ENCODE results near the gene ZNF343.
"Not testable (repeated sequence)": the region's sequence is repeated elsewhere in the genome, so short reads cannot be mapped to it uniquely, and the experiment has no call there.

ZNF343 gene

DNA sequence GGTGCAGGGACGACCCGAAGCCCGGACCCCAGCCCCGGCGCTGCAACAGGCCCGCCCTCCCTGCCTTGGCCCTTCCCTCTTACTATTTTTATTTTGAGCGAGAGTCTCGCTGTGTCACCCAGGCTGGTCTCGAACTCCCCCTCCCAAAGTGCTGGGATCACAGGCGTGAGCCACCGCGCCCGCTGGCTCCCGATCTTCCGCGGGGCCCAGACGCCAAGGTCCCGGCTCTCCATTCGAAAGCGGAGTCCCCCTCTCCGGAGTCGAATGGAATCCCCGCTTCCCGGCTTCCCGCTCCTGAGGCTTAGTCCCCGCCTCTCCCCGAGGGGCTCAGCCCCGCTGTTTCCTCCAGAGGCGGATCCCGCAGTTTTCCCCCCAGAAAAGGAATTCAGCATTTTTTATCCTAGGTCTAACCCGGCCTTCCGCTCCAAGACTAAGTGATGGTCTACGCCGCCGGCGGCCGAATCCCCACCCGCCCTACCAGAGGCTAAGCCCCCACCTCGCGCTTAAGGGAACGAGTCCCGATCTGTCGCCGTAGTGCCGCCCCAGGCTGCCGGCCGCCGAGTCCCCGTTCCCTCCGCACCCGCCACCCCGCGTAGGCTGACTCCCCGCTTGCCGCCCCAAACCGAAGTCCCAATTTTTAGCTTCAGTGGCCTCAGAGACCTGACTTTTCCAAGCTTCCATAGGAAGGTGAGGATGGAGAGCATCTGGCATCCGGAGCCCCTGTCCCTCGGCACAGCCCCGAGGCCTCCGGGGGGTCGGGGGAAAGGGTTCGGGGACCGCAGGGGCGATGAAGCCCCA, 16.2 kb upstream of the ZNF343 start:
- DNase-seq (peak; percentile 55 to 60), ATAC-seq (peak; percentile 61)
- Mint-ChIP-seq H3K27me3 (peaks cover 12% of the 10 kb centered on the region), H3K9me3 (no peaks in the 10 kb centered on the region), H3K4me3 (peak overlapping the region; percentile 92 to 97), H3K27ac (peak overlapping the region; percentile 95 to 97), H3K4me1 (peaks cover 31% of the 10 kb centered on the region)

DNA sequence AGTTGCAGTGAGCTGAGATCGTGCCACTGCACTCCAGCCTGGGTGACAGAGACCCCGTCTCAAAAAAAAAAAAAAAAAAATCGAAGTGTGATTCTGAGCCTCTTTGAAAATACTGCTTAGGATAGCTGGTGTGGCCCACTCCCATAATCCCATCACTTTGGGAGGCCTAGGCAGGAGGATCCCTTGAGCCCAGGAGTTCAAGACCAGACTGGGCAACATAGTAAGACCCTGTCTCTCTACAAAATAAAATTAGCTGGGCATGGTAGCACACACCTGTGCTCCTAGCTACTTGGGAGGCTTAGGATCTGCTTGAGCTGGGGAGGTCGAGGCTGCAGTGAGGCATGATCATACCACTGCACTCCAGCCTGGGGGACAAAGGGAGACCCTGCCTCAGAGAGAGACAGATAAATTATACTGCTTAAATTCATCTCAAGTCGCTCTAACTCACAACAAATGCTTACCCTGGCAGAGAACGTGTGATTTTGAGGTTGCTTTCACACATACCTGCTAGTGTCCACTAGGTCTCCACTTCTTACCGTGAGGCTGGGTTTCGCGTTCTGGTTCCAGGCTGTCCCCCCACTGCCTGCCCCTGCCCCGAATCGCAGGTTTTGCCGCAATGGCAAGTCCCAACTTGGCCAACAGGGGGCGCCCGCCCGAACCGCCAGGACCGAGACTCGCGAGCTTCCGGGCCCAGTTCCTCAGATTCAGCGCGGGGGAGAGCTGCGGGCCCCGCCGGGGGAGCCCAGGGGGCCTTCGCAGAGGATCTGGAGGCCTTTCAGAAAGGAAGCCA, 15.4 kb upstream of the ZNF343 start:
- Mint-ChIP-seq H3K27me3 (peaks cover 12% of the 10 kb centered on the region), H3K4me1 (peaks cover 26% of the 10 kb centered on the region), H3K27ac (peak overlapping the region; percentile 37 to 97), H3K4me3 (peak overlapping the region; percentile 92 to 97), H3K9me3 (no peaks in the 10 kb centered on the region)
- peak; percentile 92 to 93 for DNase-seq
- ATAC-seq = peak; percentile 80

DNA sequence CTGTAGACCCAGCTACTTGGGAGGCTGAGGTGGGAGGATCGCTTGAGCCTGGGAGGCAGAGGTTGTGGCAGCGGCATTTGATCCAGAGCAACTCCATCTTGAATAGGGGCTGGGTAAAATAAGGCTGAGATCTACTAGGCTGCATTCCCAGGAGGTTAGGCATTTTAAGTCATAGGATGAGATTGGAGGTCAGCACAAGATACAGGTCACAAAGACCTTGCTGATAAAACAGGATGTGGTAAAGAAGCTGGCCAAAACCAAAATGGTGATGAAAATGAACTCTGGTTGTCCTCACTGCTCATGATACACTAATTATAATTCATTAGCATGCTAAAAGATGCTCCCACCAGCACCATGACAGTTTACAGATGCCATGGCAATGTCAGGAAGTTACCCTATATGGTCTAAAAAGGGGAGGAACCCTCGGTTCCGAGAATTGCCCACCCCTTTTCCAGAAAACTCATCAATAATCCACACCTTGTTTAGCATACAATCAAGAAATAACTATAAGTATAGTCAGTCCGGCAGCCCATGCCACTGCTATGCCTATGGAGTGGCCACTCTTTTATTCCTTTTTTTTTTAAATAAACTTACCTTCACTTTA, 14.2 kb upstream of the ZNF343 start:
- DNase-seq, ATAC-seq, H3K4me3 Mint-ChIP-seq, H3K27ac Mint-ChIP-seq, H3K9me3 Mint-ChIP-seq: not testable (repeated sequence)
- H3K27me3 Mint-ChIP-seq = peaks cover 12% of the 10 kb centered on the region
- peaks cover 26% of the 10 kb centered on the region for H3K4me1 Mint-ChIP-seq

DNA sequence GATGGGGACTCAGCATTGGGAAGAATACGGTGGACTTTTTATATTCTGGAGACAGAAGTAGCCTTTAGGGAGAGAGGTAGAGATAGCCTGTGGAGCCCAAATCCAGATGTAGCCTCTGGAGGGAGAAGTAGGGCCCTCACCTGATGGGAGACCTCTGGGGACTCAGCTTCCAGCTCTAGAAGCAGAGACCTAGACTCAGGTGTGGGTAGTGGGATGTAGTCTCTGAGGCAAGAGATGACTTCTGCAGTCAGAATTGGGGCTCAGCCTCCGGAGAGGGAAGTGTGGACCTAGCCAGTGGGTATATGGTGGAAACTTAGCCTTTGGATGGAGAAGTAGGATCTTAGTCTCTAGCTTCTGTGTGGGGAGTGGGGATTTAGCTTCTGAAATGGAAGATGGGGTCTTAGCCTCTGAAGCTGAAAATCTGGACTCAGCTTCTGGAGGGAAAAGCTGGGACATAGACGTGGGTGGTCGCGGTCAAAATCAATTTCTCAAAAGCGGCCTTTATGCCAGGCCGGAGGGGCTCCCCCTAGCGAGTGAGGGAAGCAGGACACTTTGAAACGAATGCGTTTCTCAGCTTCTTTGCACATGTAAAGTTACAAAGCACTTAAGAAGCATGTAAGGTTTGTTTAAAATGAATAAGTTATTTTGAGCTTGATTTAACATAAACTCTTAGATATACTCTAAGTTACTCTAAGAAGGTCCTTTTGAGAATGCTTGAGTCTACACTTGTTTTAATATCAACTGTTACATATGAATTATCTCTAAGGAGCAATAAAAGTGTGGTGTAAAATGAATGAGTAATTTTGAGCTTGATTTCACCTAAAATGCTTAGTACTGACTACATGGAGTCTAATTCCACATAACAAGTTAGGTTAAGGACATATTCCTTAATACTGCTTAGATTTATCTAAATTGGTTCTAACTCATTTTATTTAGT, 12.9 kb upstream of the ZNF343 start:
- peak; percentile 44 to 46 for DNase-seq
- Mint-ChIP-seq H3K4me1 (peaks cover 26% of the 10 kb centered on the region), H3K27ac (no peak overlapping the region), H3K9me3 (no peaks in the 10 kb centered on the region), H3K4me3 (no peak overlapping the region), H3K27me3 (peaks cover 12% of the 10 kb centered on the region)
- ATAC-seq = no peak

DNA sequence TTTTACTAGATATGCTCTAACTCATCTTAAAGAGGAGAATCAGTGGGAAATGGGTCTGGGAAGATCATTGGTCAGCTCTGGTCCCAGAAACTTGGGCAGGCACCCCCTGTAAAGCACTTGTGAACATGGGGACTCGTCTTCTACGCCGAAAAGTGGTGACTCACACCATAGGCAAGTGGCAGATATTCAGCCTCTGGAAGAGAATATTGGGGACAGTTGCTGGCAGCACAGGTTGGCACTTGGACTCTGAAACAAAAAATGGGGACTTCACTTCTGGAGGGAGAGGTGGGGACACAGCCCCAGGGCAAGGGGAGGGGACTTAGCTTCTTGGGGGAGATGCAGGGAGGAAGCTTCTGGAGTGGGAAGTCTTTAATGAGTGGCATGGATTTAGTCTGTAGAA, 11.9 kb upstream of the ZNF343 start:
- Mint-ChIP-seq H3K4me1 (peaks cover 25% of the 10 kb centered on the region), H3K9me3 (no peaks in the 10 kb centered on the region), H3K27ac (peak overlapping the region in 1 of 2 donors; percentile 45), H3K27me3 (peaks cover 12% of the 10 kb centered on the region), H3K4me3 (no peak overlapping the region)
- ATAC-seq (no peak), DNase-seq (no peak)

DNA sequence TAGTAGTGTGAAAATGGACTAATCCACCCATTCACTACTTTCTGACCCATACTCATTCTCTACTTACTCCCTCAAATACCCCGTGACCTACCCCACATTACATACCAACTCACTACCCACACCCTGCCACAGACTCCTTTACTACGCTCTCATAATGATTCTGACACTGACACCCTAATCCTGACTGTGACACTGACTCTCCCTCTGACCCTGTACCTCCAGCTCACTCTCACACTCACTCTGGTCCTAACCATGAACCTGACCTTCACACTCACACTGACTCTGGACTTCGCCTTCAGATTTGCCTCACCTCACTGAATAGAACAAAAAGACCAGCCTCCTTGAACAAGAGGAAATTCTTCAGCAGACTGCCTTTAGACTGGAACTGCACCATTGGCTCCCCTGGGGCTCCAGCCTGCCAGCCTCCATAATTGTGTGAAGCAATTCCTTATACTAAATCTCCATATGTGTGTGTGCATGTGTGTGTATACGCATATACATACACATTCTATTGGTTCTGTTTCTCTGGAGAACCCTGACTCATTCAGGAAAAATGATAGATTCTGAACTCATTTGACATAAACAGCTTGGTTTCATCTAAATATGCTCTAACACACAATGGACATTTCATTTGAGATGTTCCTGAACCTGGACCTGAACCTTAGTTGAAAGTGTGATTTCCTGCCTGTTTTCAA, 10.5 kb upstream of the ZNF343 start:
- ATAC-seq = no peak
- Mint-ChIP-seq H3K4me3 (no peak overlapping the region), H3K9me3 (no peaks in the 10 kb centered on the region), H3K4me1 (peaks cover 15% of the 10 kb centered on the region), H3K27ac (no peak overlapping the region), H3K27me3 (peaks cover 12% of the 10 kb centered on the region)
- DNase-seq = no peak

DNA sequence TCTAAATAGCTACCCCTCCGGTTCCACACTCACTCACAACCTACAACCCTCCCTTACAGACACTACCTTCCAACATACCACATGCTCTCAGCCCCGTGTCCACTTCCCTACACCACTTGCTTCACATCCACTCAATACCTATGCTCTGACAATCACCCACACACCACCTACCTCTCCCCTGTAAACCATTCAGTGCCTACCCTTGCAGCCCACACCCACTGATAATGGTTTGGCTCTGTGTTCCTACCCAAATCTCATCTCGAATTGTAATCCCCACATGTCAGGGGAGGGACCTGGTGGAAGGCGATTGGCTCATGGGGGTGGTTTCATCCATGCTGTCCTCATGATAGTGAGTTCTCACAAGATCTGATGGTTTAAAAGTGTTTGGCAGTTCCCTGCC, 9.8 kb upstream of the ZNF343 start:
- H3K9me3 Mint-ChIP-seq = no peaks in the 10 kb centered on the region
- peaks cover 9% of the 10 kb centered on the region for H3K4me1 Mint-ChIP-seq
- no peak overlapping the region for H3K27ac Mint-ChIP-seq
- H3K4me3 Mint-ChIP-seq = no peak overlapping the region
- DNase-seq (no peak), ATAC-seq (no peak)
- peaks cover 12% of the 10 kb centered on the region for H3K27me3 Mint-ChIP-seq

DNA sequence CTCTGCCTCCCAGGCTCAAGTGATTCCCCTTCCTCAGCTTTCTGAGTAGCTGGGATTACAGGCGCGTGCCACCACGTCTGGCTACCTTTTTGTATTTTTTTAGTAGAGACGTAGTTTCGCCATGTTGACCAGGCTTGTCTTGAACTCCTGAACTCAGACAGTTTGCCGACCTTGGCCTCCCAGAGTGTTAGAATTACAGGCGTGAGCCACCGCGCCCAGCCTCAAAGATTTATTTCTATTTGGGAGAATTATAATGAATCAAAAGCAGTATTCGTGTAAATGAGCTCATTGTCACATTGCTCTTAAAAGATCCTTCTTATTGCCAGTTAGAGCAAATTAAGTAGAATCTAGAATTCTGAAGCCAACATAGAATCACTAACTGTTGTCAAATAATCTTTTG, 9.4 kb upstream of the ZNF343 start:
- no peak overlapping the region for H3K27ac Mint-ChIP-seq
- DNase-seq (no peak), ATAC-seq (no peak)
- no peak overlapping the region for H3K4me3 Mint-ChIP-seq
- H3K4me1 Mint-ChIP-seq = peaks cover 9% of the 10 kb centered on the region
- no peaks in the 10 kb centered on the region for H3K9me3 Mint-ChIP-seq
- peaks cover 12% of the 10 kb centered on the region for H3K27me3 Mint-ChIP-seq

DNA sequence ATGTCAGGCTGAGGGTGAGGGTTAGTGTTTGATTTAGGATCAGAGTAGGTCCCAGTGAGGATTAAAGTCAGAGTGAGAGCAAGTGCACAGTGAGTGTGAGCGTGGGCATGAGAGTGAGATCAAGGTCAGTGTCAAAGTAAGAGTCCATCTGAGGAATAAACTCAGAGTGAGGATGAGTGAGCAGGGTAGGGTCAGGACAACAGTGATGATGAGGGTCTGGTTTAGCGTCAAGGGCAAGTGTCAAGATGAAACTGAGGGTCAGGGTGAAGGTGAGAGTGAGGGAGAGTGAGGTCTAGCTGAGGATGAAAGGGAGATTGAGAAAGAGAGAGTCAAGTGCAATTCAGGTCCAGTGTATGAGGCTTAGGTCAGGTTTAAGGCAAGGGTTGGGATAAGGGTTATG, 7.7 kb upstream of the ZNF343 start:
- ATAC-seq (no peak), DNase-seq (no peak)
- Mint-ChIP-seq H3K9me3 (no peaks in the 10 kb centered on the region), H3K27ac (no peak overlapping the region), H3K27me3 (peaks cover 9% of the 10 kb centered on the region), H3K4me1 (peaks cover 5% of the 10 kb centered on the region), H3K4me3 (no peak overlapping the region)

DNA sequence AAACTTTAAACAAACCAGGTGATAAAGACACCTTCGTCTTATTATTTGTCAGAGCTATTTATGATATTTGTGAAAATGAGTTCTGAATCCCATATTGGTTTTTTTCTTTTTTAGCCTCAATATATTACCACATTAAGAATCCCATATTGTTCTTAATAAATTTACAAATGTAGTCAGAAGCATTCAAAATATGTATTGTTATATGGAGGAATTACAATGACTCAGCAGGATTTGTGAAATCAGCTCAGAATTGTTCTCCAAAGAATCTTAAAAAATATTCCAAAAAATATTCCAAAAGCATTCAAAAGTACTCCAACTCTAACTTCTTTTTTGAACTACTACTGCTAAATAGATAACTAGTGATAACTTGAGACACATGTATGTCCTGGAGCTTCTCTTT, 6.5 kb upstream of the ZNF343 start:
- ATAC-seq (no peak), DNase-seq (no peak)
- Mint-ChIP-seq H3K27me3 (no peaks in the 10 kb centered on the region), H3K27ac (no peak overlapping the region), H3K4me3 (no peak overlapping the region), H3K4me1 (no peaks in the 10 kb centered on the region), H3K9me3 (no peaks in the 10 kb centered on the region)

DNA sequence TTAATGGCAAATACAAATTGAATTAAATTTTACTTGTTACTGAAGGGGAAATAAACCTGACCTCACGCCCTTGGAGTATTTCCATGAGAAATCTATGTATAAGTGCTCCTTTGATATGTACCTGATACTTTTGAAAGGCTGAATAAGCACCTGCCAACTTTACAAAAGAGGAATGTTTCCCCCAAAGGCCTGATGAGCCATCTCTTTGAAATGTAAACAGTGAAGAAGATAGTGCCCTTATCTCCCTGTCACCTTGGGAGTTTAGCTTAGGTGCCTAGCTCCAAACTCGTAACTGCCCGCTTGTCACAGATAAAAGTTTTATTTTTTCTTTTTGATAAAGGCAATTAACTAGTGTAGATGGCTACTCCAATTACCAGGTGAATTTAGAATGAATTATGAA, 1.1 kb upstream of the ZNF343 start:
- H3K27ac Mint-ChIP-seq = no peak overlapping the region
- H3K4me1 Mint-ChIP-seq = peaks cover 11% of the 10 kb centered on the region
- H3K9me3 Mint-ChIP-seq = no peaks in the 10 kb centered on the region
- H3K27me3 Mint-ChIP-seq = no peaks in the 10 kb centered on the region
- ATAC-seq (no peak), DNase-seq (no peak)
- H3K4me3 Mint-ChIP-seq = peak overlapping the region in 1 of 2 donors; percentile 97

DNA sequence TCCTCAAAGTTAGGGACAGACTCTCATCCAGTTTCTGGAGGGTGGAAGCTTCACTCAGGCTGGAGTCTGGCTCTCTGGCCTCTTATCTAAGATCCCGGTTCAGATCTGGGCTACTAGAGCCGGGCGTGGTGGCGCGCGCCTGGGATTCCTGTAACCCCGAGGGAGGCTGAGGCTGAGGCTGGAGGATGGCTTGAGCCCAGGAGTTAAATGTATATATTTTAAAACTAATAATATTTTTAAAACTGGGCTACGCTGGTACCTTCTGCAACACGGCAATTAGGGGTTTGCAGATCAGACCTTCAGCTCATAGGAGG, 710 bp upstream of the ZNF343 start:
- ATAC-seq (no peak), DNase-seq (no peak)
- Mint-ChIP-seq H3K4me1 (peaks cover 12% of the 10 kb centered on the region), H3K27ac (peak overlapping the region in 1 of 2 donors; percentile 99), H3K4me3 (peak overlapping the region; percentile 95 to 97), H3K27me3 (no peaks in the 10 kb centered on the region), H3K9me3 (no peaks in the 10 kb centered on the region)

DNA sequence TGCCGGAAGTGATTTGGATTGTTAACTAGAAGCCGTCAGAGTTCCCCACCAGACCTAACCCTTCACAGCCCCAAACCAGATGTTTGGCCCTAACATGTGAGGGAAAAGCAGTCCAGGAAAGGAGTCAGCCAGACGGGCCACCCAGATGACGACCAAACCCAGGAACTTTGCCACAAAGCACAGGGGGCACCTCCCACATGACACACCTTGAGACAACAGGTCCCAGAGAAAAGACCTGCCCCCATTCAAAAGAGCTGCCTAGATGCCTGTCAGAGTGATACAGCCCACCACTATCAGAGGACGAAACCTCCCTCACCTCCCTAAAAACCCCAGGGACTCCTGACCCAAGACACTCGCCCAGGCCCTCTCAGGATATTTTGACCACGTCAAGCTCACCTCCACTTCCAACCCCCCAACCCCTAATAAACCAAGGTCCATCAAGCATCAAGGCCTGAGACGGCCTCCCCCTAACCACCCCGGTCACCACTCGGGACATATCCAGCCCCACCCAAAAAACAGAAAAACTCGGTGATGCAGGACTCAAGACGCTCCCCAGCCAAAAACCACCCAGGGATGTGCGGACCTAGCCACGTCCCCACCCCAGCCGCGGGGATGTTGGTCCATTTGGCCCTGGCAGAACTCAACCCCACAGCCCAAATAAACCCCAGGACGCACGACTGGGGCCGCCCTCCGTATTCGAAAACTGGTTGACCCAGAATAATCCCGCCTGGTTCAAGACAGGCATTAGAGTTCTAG, 662 bp downstream of the ZNF343 start:
- Mint-ChIP-seq H3K27me3 (no peaks in the 10 kb centered on the region), H3K4me3 (peak overlapping the region; percentile 95 to 97), H3K27ac (peak overlapping the region; percentile 96 to 99), H3K4me1 (peaks cover 25% of the 10 kb centered on the region), H3K9me3 (no peaks in the 10 kb centered on the region)
- ATAC-seq (peak; percentile 31), DNase-seq (no peak)

DNA sequence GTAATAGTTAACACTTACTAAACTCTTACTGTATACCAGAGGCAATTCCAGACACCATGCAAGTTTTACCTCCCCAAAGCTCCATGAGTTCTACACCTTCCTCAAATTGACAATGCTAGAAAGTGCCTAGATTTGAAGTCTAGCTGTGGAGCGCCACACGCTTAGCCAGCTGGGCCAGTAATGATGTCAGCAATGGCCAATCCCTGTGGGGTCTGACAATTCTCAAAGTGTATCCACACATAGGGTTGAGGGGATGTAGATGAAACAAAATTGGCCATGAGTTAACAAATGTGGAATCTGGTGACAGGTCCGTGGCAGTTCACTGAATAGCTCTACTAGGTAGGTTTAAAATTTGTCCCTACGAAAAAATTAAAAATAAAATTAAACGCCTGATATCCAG, 1.3 kb downstream of the ZNF343 start:
- Mint-ChIP-seq H3K27me3 (no peaks in the 10 kb centered on the region), H3K9me3 (no peaks in the 10 kb centered on the region), H3K27ac (no peak overlapping the region), H3K4me3 (peak overlapping the region; percentile 95 to 97), H3K4me1 (peaks cover 29% of the 10 kb centered on the region)
- no peak for ATAC-seq
- no peak for DNase-seq

All from stimulated activated naive CD8-positive, alpha-beta T cell treated with anti-CD3 and anti-CD28 coated beads, Interleukin-15, amount 100 ng/mL, for 72 hours (primary cell).